IPS-18a (cell line): ENCODE measurements around the gene CCNJL.

Source experiments
- H3K27ac ChIP-seq: one replicate; pipeline ENCODE4 v1.5.1; 2013; ENCODE audit warnings: low read length
- H3K27me3 ChIP-seq: one replicate; pipeline ENCODE4 v1.6.1; 2013; ENCODE audit warnings: mild to moderate bottlenecking, low read length; ENCODE audit not compliant: control insufficient read depth, insufficient read depth
- H3K36me3 ChIP-seq: one replicate; pipeline ENCODE4 v1.6.1; 2013; ENCODE audit warnings: low read depth, low read length; ENCODE audit not compliant: control insufficient read depth
- H3K4me1 ChIP-seq: one replicate; pipeline ENCODE4 v1.6.1; 2013; ENCODE audit warnings: low read depth, low read length; ENCODE audit not compliant: control insufficient read depth
- H3K4me3 ChIP-seq: one replicate; pipeline ENCODE4 v1.5.1; 2013; ENCODE audit warnings: low read length
- H3K9ac ChIP-seq: one replicate; pipeline ENCODE4 v1.6.1; 2013; ENCODE audit warnings: mild to moderate bottlenecking, low read length, moderate library complexity
- H3K9me3 ChIP-seq: one replicate; pipeline ENCODE4 v1.6.1; 2013; ENCODE audit warnings: low read depth, low read length; ENCODE audit not compliant: control insufficient read depth

The CCNJL gene

GRCh38 chr5:160209917-160210316, 102.4 kb downstream of the CCNJL start:
- Histone ChIP-seq H3K4me3 (no peak overlapping the region), H3K36me3 (no peaks in the 10 kb centered on the region), H3K27me3 (no peaks in the 10 kb centered on the region), H3K9me3 (no peaks in the 10 kb centered on the region), H3K9ac (no peak overlapping the region), H3K4me1 (no peaks in the 10 kb centered on the region), H3K27ac (no peak overlapping the region)

GRCh38 chr5:160207061-160207460, 105.3 kb downstream of the CCNJL start:
- H3K27ac ChIP-seq: no peak overlapping the region
- H3K36me3 ChIP-seq: no peaks in the 10 kb centered on the region
- no peaks in the 10 kb centered on the region for H3K4me1 ChIP-seq
- no peaks in the 10 kb centered on the region for H3K27me3 ChIP-seq
- H3K4me3 ChIP-seq: no peak overlapping the region
- no peaks in the 10 kb centered on the region for H3K9me3 ChIP-seq
- H3K9ac ChIP-seq: no peak overlapping the region
